Measurements from ENCODE around the gene GCSAML. TPM values are rescaled to one million over a fixed set of nuclear protein-coding genes. Genes with fewer than 3 reads are reported as not detected.

The GCSAML gene
- total and polyA plus RNA-seq, 2 of the 13 experiments (the other 11 are each of a cell fraction or from before 2014, with no cell fraction given) = not detected

GRCh38 chr1:247561711-247562110, 12.8 kb downstream of the GCSAML start:
- Histone ChIP-seq H2AFZ (ENCODE audit: low read length) (no peak overlapping the region), H3K4me2 (ENCODE audit: low read depth, low read length) (no peak overlapping the region), H3K4me1 (ENCODE audit: insufficient read depth, low read length) (no peaks in the 10 kb centered on the region), H3K27me3 (ENCODE audit: control insufficient read depth in 1 of 2, insufficient read depth in 2 of 2, low read length in 2 of 2) (peaks cover 0 to 4% of the 10 kb centered on the region in 2 experiments; a peak in 3 of 5 replicates), H3K4me3 (replicated peaks in 1 of 3; ENCODE audit: insufficient read depth in 1 of 3, low read depth in 2 of 3, low read length in 3 of 3) (no peak overlapping the region), H3K9ac (ENCODE audit: insufficient read depth, low read depth, low read length) (no peak overlapping the region), H4K20me1 (ENCODE audit: insufficient read depth, low read length) (no peaks in the 10 kb centered on the region), H3K9me3 (ENCODE audit: low read length) (no peaks in the 10 kb centered on the region), H3K79me2 (ENCODE audit: insufficient read depth, low read length) (no peaks in the 10 kb centered on the region), H3K36me3 (replicated peaks in 1 of 2; ENCODE audit: control insufficient read depth in 1 of 2, insufficient read depth in 2 of 2, low read length in 2 of 2) (no peaks in the 10 kb centered on the region), H3K27ac (ENCODE audit: extremely low read length, insufficient read depth, low read length) (no peak overlapping the region)
- 24% methylated on average over 10 of the region's 10 CpGs for WGBS (ENCODE audit: low lambda C conversion rate)
- ChIA-PET POLR2A (no interaction called here), CTCF (ENCODE audit: low intra/inter-chr PET ratio, low total read pairs) (no interaction called here)
- BruUV-seq (replicated peaks) = no TSS peak
- TF ChIP-seq PRDM4 (CRISPR knock-in tag; IDR thresholded peaks at IDR 0.05; ENCODE audit: borderline replicate concordance) = no peak
- no peak for TF ChIP-seq RNF2 (conservative IDR thresholded peaks at IDR 0.05; ENCODE audit: low read depth)
- no peak for DNase-seq (ENCODE audit: low spot score)
- intact Hi-C loops (cut with micrococcal nuclease; ENCODE audit: unreplicated experiment) = no loop called here
- FAIRE-seq = no peak
- ATAC-seq = no peak
- in situ Hi-C loops (cut with HindIII; ENCODE audit: extremely low pct_ligation_motif_present, low pct_unique_long_range_greater_than_20kb) = no loop called here

GRCh38 chr1:247562198-247562597, 13.3 kb downstream of the GCSAML start:
- WGBS (ENCODE audit: low lambda C conversion rate) = 0% methylated on average over 4 of the region's 9 CpGs
- in situ Hi-C loops (cut with HindIII; ENCODE audit: extremely low pct_ligation_motif_present, low pct_unique_long_range_greater_than_20kb) (no loop called here), intact Hi-C loops (cut with micrococcal nuclease; ENCODE audit: unreplicated experiment) (no loop called here)
- Histone ChIP-seq H3K4me1 (ENCODE audit: insufficient read depth, low read length) (no peaks in the 10 kb centered on the region), H3K27ac (ENCODE audit: extremely low read length, insufficient read depth, low read length) (no peak overlapping the region), H2AFZ (ENCODE audit: low read length) (no peak overlapping the region), H3K4me3 (replicated peaks in 1 of 3; ENCODE audit: insufficient read depth in 1 of 3, low read depth in 2 of 3, low read length in 3 of 3) (no peak overlapping the region), H3K27me3 (ENCODE audit: control insufficient read depth in 1 of 2, insufficient read depth in 2 of 2, low read length in 2 of 2) (peaks cover 0 to 4% of the 10 kb centered on the region in 2 experiments; a peak in 3 of 5 replicates), H3K79me2 (ENCODE audit: insufficient read depth, low read length) (no peaks in the 10 kb centered on the region), H3K4me2 (ENCODE audit: low read depth, low read length) (no peak overlapping the region), H3K36me3 (replicated peaks in 1 of 2; ENCODE audit: control insufficient read depth in 1 of 2, insufficient read depth in 2 of 2, low read length in 2 of 2) (no peaks in the 10 kb centered on the region), H3K9me3 (ENCODE audit: low read length) (no peaks in the 10 kb centered on the region), H4K20me1 (ENCODE audit: insufficient read depth, low read length) (no peaks in the 10 kb centered on the region), H3K9ac (ENCODE audit: insufficient read depth, low read depth, low read length) (no peak overlapping the region)
- ATAC-seq (no peak), FAIRE-seq (no peak), DNase-seq (ENCODE audit: low spot score) (no peak)
- no peak for TF ChIP-seq ZNF280D (CRISPR knock-in tag; IDR thresholded peaks at IDR 0.05)
- TF ChIP-seq ZNF792 (CRISPR knock-in tag; IDR thresholded peaks at IDR 0.05) = no peak
- POLR2A ChIA-PET = no interaction called here
- CTCF ChIA-PET (ENCODE audit: low intra/inter-chr PET ratio, low total read pairs) = no interaction called here
- no TSS peak for BruUV-seq (replicated peaks)

Data from HepG2 (cell line).